ENCODE measurements around the gene GLYATL3. TPM values are rescaled to one million over a fixed set of nuclear protein-coding genes. Genes with fewer than 3 reads are reported as not detected.
A peak's percentile ranks its signal among the peaks of the same experiment; 100 is the strongest.
"Not testable (repeated sequence)": the region's sequence is repeated elsewhere in the genome, so short reads cannot be mapped to it uniquely, and the experiment has no call there.

The GLYATL3 gene
- polyA plus RNA-seq (2012; ENCODE audit: missing spikeins), result not detected

DNA sequence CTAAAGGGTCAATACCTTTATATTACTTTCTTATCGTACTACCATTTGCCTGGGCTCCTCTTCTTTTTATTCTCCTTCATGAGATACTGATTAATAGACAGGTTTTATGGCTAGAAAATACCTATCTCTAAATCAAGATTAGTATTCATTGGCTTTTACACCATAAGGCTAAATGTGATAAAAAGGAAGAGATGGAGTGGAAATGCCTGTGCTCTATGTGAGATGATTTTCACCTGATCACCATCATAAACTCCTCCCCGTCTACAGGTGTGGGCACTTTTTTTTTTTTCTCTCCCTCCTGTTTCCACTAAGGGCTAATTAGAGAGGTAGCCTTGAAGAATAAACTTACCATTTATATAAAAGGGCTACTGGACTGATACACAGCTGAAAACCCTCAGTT lies at the start of gene GLYATL3:
TSS of gene GLYATL3 (plus strand) at position 301 of the 400 bp plus-strand sequence. CDS start 12,068 bp downstream, outside the sequence.
- DNase-seq (ENCODE audit: insufficient read length), result no peak
- TF ChIP-seq POLR2AphosphoS5 (IDR thresholded peaks at IDR 0.05; ENCODE audit: low read depth, low read length) (no peak), TAF1 (IDR thresholded peaks at IDR 0.05; ENCODE audit: borderline replicate concordance, low read depth, low read length) (no peak), POLR2A (IDR thresholded peaks at IDR 0.05; ENCODE audit: low read depth, low read length) (no peak)
- no peak for FAIRE-seq

DNA sequence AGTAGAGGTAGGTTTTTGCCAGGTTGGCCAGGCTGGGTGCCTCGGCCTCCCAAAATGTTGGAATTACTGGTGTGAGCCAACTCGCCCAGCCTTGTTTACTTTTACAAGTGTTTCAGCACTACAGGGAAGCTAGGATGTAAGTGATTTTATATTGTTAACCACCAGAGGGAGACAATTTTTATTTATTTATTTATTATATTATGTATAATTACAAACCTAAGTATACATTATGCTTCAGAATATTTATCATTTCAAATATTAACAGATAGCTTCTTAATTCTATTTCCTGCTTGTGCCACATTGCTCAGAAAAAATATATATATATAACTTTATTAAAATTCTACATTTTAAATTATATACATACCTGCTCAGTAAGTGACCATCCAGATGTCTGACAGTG lies 46.5 kb upstream of the GLYATL3 start:
- FAIRE-seq, result no peak
- DNase-seq (ENCODE audit: insufficient read length), result no peak
- no peak for TF ChIP-seq POLR2AphosphoS5 (IDR thresholded peaks at IDR 0.05; ENCODE audit: low read depth, low read length)
- no peak for TF ChIP-seq TAF1 (IDR thresholded peaks at IDR 0.05; ENCODE audit: borderline replicate concordance, low read depth, low read length)
- no peak for TF ChIP-seq POLR2A (IDR thresholded peaks at IDR 0.05; ENCODE audit: low read depth, low read length)

DNA sequence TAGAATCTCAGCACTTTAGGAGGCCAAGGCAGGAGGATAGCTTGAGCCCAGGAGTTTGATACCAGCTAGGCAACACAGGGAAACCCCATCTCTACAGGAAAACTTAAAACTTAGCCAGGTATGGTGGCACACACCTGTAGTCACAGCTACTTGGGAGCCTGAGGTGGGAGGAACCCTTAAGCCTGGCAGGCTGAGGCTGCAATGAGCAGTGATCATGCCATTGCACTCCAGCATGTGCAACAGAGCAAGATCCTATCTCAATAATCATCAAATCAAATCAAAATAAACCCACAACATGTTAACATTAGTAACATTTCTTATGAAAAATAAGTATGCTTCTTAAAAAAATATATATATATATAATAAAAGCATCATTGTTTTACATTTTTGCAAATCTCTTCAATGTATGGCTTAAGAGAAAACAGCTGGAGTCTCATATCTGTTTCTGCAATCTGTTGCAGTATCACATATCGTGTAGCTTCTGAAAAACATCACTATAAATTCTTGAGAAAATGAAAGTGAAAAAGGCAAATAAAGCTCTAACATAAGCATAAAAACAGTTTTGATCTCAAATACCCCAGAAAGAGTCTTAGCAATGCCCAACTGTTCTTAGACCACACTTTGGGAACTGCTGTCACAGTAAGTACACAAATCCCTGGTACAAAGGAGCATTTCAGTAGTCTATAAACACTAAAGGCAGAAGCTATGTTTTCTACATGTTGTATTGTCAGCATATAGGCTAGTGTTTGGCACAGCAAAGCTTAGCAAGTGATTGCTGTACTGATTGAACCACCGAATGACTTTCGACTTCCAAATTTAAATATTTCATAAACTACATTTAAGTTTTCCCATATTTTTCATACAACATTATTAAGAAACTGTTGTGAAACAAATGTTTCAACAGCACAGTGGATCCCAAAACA lies 44.7 kb upstream of the GLYATL3 start:
- FAIRE-seq (no peak), DNase-seq (ENCODE audit: insufficient read length) (no peak)
- no peak for TF ChIP-seq TAF1 (IDR thresholded peaks at IDR 0.05; ENCODE audit: borderline replicate concordance, low read depth, low read length)
- no peak for TF ChIP-seq POLR2A (IDR thresholded peaks at IDR 0.05; ENCODE audit: low read depth, low read length)
- TF ChIP-seq POLR2AphosphoS5 (IDR thresholded peaks at IDR 0.05; ENCODE audit: low read depth, low read length), result no peak

DNA sequence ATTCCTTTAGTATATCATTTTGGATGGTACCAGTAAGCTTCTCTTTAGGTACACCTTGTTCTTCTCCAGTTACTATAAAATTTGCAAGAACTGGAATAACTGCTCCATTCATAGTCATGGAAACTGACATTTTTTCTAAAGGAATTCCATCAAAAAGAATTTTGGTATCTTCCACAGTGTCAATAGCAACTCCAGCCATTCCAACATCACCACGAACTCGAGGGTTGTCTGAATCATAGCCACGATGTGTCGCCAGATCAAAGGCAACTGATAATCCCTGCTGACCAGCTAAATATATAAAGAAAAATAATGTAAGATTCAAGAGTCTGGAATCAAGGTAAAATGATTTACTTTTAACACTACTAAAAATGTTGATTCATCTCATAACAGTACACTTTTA lies 42.0 kb upstream of the GLYATL3 start:
- TF ChIP-seq TAF1 (IDR thresholded peaks at IDR 0.05; ENCODE audit: borderline replicate concordance, low read depth, low read length) (no peak), POLR2A (IDR thresholded peaks at IDR 0.05; ENCODE audit: low read depth, low read length) (no peak), POLR2AphosphoS5 (IDR thresholded peaks at IDR 0.05; ENCODE audit: low read depth, low read length) (no peak)
- FAIRE-seq (no peak), DNase-seq (ENCODE audit: insufficient read length) (no peak)

DNA sequence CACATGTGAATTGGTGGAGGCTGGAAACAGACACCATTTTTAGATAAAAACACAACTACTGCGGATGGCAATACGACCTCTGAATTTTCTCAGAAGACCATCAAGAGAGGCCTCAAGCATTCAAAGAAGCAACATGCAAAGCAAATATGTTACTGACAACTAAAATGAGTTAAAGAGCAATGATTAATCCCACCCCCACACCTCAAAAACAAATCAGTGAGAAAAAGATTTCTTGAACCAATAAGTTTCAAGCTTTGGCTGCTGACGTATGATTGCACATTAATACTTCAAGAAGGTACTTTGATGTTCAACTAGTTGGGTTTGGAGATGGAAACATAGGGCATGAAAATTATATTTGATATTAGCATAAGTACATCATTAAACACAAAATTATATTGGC lies 37.7 kb upstream of the GLYATL3 start:
- no peak for DNase-seq (ENCODE audit: insufficient read length)
- FAIRE-seq, result peak; percentile 24
- TF ChIP-seq POLR2AphosphoS5 (IDR thresholded peaks at IDR 0.05; ENCODE audit: low read depth, low read length), result no peak
- TF ChIP-seq TAF1 (IDR thresholded peaks at IDR 0.05; ENCODE audit: borderline replicate concordance, low read depth, low read length), result no peak
- no peak for TF ChIP-seq POLR2A (IDR thresholded peaks at IDR 0.05; ENCODE audit: low read depth, low read length)

DNA sequence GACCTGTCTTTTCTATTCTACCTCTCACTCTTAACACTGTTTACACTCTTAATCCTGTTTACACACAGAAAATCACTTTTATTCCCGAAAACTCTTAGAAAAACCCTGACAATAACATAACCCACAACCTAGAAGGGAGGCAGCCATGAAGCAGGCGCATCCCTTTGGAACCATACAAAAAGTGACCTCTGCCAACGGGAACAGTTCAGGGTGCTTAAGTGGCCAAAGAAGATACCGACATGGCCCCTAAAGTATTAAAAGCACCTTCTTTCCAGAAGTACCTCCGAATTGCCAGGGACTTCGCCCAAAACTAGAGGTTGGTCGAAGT lies 37.2 kb upstream of the GLYATL3 start:
- DNase-seq (ENCODE audit: insufficient read length) (no peak), FAIRE-seq (peak; percentile 21)
- no peak for TF ChIP-seq POLR2A (IDR thresholded peaks at IDR 0.05; ENCODE audit: low read depth, low read length)
- TF ChIP-seq POLR2AphosphoS5 (IDR thresholded peaks at IDR 0.05; ENCODE audit: low read depth, low read length), result no peak
- TF ChIP-seq TAF1 (IDR thresholded peaks at IDR 0.05; ENCODE audit: borderline replicate concordance, low read depth, low read length), result no peak

DNA sequence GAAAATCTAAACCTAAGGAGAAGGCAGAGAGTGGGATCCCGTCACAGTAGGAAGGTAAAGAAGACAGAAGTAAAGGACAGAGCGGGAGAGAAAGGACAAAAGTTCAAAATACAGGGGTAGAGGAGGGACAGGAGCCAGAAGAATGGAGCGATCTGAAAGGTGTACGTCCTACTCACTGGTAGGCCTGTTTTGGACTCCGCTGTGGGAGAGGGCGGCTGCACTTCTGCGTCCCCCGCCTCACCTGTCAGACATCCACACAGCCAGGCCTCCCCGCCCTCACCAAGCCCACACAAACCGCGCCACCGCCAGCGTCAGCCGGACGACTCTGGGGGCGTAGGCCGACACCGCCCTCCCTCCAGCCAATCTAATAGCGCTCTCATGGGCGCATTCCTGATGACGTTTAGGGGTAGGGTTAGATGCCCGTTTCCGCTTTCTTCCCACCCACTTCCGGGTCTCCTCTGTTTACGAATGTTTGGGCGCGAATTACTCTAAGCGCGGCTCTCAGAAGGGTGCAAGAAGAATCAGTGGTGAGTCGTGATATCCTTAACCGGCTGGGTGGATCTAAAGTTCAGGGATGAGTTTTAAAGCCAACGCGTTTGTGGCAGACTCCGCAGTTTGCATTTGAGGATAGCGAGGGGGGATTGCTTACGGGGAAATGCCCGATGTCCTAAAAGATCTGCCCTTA lies 36.7 kb upstream of the GLYATL3 start, which contains the start of the genes CENPQ and MMUT:
TSS of gene CENPQ (plus strand) at position 444 of the 685 bp plus-strand sequence. CDS start 6,807 bp downstream, outside the sequence.
TSS of gene MMUT (minus strand) at position 327 of the 685 bp plus-strand sequence. CDS start 3,787 bp downstream, outside the sequence.
- FAIRE-seq (peak; percentile 98), DNase-seq (ENCODE audit: insufficient read length) (peak; percentile 59)
- TF ChIP-seq TAF1 (IDR thresholded peaks at IDR 0.05; ENCODE audit: borderline replicate concordance, low read depth, low read length) (peak; percentile 68; the same call in 1 of the 2 replicates), POLR2AphosphoS5 (IDR thresholded peaks at IDR 0.05; ENCODE audit: low read depth, low read length) (peak; percentile 70), POLR2A (IDR thresholded peaks at IDR 0.05; ENCODE audit: low read depth, low read length) (peak; percentile 70)

DNA sequence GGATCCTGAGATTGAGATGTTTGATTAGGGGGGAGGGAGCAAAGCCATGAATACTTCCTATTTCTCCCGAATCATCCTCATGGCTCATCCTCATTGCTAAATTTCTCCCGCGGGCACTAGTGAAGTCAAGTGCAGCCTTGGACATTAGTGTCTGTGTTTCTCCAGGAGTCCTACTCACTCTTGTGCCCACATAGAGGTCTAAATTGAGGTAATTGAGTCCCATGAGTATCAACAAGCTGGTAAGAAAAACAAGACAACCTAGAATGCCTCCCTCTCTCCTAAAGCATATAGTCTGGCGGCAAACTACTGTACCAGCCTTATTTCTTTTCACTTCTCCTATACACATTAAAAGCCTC lies 36.1 kb upstream of the GLYATL3 start:
- FAIRE-seq (no peak), DNase-seq (ENCODE audit: insufficient read length) (no peak)
- TF ChIP-seq TAF1 (IDR thresholded peaks at IDR 0.05; ENCODE audit: borderline replicate concordance, low read depth, low read length) (no peak), POLR2A (IDR thresholded peaks at IDR 0.05; ENCODE audit: low read depth, low read length) (no peak), POLR2AphosphoS5 (IDR thresholded peaks at IDR 0.05; ENCODE audit: low read depth, low read length) (no peak)

DNA sequence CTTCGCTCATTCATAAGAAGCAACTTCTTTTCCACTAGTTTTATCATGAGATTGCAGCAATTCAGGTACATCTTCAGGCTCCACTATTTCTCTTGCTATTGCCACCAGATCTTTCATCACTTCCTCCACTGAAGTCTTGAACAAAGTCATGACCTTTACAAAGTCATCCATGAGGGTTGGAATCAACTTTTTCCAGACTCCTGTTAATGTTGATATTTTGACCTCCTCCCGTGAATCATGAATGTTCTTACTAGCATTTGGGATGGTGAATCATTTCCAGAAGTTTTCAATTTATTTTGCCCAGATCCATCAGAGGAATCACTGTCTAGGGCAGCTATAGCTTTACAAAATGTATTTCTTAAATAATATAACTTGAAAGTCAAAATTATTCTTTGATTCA lies 35.0 kb upstream of the GLYATL3 start:
- TF ChIP-seq POLR2A (IDR thresholded peaks at IDR 0.05; ENCODE audit: low read depth, low read length) (no peak), POLR2AphosphoS5 (IDR thresholded peaks at IDR 0.05; ENCODE audit: low read depth, low read length) (no peak), TAF1 (IDR thresholded peaks at IDR 0.05; ENCODE audit: borderline replicate concordance, low read depth, low read length) (no peak)

DNA sequence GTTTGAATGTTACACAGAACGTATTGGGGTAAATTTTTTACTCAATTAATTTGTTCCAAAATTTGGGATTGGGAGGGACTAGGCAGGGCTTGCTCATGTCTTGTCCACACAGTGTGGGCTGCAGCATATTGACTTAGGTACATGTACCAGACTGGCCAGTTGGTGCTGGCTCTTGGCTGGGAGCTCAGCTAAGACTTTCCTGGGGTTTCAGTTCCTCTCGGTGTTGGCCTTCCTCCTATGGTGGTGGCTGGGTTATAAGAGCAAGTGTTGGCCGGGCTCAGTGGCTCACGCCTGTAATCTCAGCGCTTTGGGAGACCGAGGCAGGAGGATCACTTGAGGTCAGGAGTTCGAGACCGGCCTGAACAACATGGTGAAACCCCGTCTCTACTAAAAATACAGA lies 31.7 kb upstream of the GLYATL3 start:
- no peak for FAIRE-seq
- TF ChIP-seq TAF1 (IDR thresholded peaks at IDR 0.05; ENCODE audit: borderline replicate concordance, low read depth, low read length) (no peak), POLR2AphosphoS5 (IDR thresholded peaks at IDR 0.05; ENCODE audit: low read depth, low read length) (no peak), POLR2A (IDR thresholded peaks at IDR 0.05; ENCODE audit: low read depth, low read length) (no peak)
- DNase-seq (ENCODE audit: insufficient read length), result no peak

More for the DNA sequence above, 35.0 kb upstream of the GLYATL3 start:
- FAIRE-seq (no peak), DNase-seq (ENCODE audit: insufficient read length) (no peak)

DNA sequence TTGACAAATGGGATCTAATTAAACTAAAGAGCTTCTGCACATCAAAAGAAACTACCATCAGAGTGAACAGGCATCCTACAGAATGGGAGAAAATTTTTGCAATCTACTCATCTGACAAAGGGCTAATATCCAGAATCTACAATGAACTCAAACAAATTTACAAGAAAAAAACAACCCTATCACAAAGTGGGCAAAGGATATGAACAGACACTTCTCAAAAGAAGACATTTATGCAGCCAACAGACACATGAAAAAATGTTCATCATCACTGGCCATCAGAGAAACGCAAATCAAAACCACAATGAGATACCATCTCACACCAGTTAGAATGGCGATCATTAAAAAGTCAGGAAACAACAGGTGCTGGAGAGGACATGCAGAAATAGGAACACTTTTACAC lies 23.2 kb upstream of the GLYATL3 start:
- DNase-seq (ENCODE audit: insufficient read length); FAIRE-seq: not testable (repeated sequence)

Measured in GM12892 (cell line).